ENCODE data around the gene PRDM10.

PRDM10 gene

GRCh38 chr11:129910360-129910759 is 92.3 kb downstream of the PRDM10 start:
- TF ChIP-seq POLR2AphosphoS5 (IDR thresholded peaks at IDR 0.05; ENCODE audit: low read depth, low read length) (no peak), SIN3A (IDR thresholded peaks at IDR 0.05; ENCODE audit: borderline replicate concordance, insufficient read depth, low read length) (no peak), REST (IDR thresholded peaks at IDR 0.05; ENCODE audit: insufficient read depth in 1 of 2, low read depth in 2 of 2, low read length in 2 of 2) (no peak), TAF1 (IDR thresholded peaks at IDR 0.05; ENCODE audit: borderline replicate concordance, insufficient read depth, low read length) (no peak), FOXP2 (optimal IDR thresholded peaks at IDR 0.05; ENCODE audit: borderline replicate concordance, extremely low read depth, extremely low read length, insufficient read depth) (no peak)

- TF ChIP-seq TAF1 (IDR thresholded peaks at IDR 0.05; ENCODE audit: borderline replicate concordance, insufficient read depth, low read length) = no peak
- TF ChIP-seq POLR2AphosphoS5 (IDR thresholded peaks at IDR 0.05; ENCODE audit: low read depth, low read length) = no peak
- no peak for TF ChIP-seq FOXP2 (optimal IDR thresholded peaks at IDR 0.05; ENCODE audit: borderline replicate concordance, extremely low read depth, extremely low read length, insufficient read depth)
- TF ChIP-seq SIN3A (IDR thresholded peaks at IDR 0.05; ENCODE audit: borderline replicate concordance, insufficient read depth, low read length) = no peak
- no peak for TF ChIP-seq REST (IDR thresholded peaks at IDR 0.05; ENCODE audit: insufficient read depth in 1 of 2, low read depth in 2 of 2, low read length in 2 of 2)
These were observed 97.2 kb downstream of the PRDM10 start for GRCh38 chr11:129905402-129905801.

GRCh38 chr11:129896062-129896461 is 106.6 kb downstream of the PRDM10 start:
- no peak for TF ChIP-seq FOXP2 (optimal IDR thresholded peaks at IDR 0.05; ENCODE audit: borderline replicate concordance, extremely low read depth, extremely low read length, insufficient read depth)
- TF ChIP-seq SIN3A (IDR thresholded peaks at IDR 0.05; ENCODE audit: borderline replicate concordance, insufficient read depth, low read length) = no peak
- TF ChIP-seq REST (IDR thresholded peaks at IDR 0.05; ENCODE audit: insufficient read depth in 1 of 2, low read depth in 2 of 2, low read length in 2 of 2) = no peak
- no peak for TF ChIP-seq TAF1 (IDR thresholded peaks at IDR 0.05; ENCODE audit: borderline replicate concordance, insufficient read depth, low read length)
- no peak for TF ChIP-seq POLR2AphosphoS5 (IDR thresholded peaks at IDR 0.05; ENCODE audit: low read depth, low read length)

- TF ChIP-seq TAF1 (IDR thresholded peaks at IDR 0.05; ENCODE audit: borderline replicate concordance, insufficient read depth, low read length) = 0 out of 2 replicates have a peak, but pooled peaks have one; percentile 18
- peak; percentile 74; the same call in 1 of the 2 replicates for TF ChIP-seq SIN3A (IDR thresholded peaks at IDR 0.05; ENCODE audit: borderline replicate concordance, insufficient read depth, low read length)
- peak; percentile 86 for TF ChIP-seq POLR2AphosphoS5 (IDR thresholded peaks at IDR 0.05; ENCODE audit: low read depth, low read length)
- TF ChIP-seq FOXP2 (optimal IDR thresholded peaks at IDR 0.05; ENCODE audit: borderline replicate concordance, extremely low read depth, extremely low read length, insufficient read depth) = no peak
- TF ChIP-seq REST (IDR thresholded peaks at IDR 0.05; ENCODE audit: insufficient read depth in 1 of 2, low read depth in 2 of 2, low read length in 2 of 2) = no peak
These were observed 107.3 kb downstream of the PRDM10 start, which contains the start of gene NFRKB for GRCh38 chr11:129895126-129896041. Gene NFRKB, minus strand, starts transcription at chr11:129895578. Its CDS starts 2,729 bp downstream, at chr11:129892849.
